Loucy (cell line): ENCODE measurements around the gene PDGFRB.

Source experiments
- H2AFZ ChIP-seq: fragments of 200-600 bp; sonication (generic); 2 replicates; pipeline ENCODE4 v1.6.0; 2016; ENCODE audit warnings: antibody characterized with exemption, mild to moderate bottlenecking, low read length, moderate library complexity
- H3F3A ChIP-seq: fragments of 200-600 bp; 2 replicates; pipeline ENCODE4 v1.6.0; 2016; ENCODE audit warnings: antibody characterized with exemption, low read depth, mild to moderate bottlenecking
- H3K27me3 ChIP-seq: fragments of 200-600 bp; sonication (generic); 2 replicates; pipeline ENCODE4 v1.6.1; 2014; ENCODE audit warnings: low read length, mild to moderate bottlenecking; ENCODE audit not compliant: insufficient read depth, poor library complexity, severe bottlenecking
- H3K36me3 ChIP-seq: fragments of 200-600 bp; sonication (generic); 2 replicates; pipeline ENCODE4 v1.6.1; 2016; ENCODE audit warnings: low read length; ENCODE audit not compliant: insufficient read depth
- H3K4me1 ChIP-seq: fragments of 200-600 bp; sonication (generic); 2 replicates; pipeline ENCODE4 v1.5.1; 2014; ENCODE audit warnings: low read length, mild to moderate bottlenecking; ENCODE audit not compliant: insufficient read depth, poor library complexity, severe bottlenecking
- H3K4me2 ChIP-seq: fragments of 200-600 bp; sonication (generic); 2 replicates; pipeline ENCODE4 v1.6.0; 2014; ENCODE audit warnings: antibody characterized with exemption, low read length, low read depth, mild to moderate bottlenecking; ENCODE audit not compliant: poor library complexity, severe bottlenecking
- H3K4me3 ChIP-seq: fragments of 200-600 bp; sonication (generic); 2 replicates; pipeline ENCODE4 v1.5.1; 2014; ENCODE audit warnings: low read length, mild to moderate bottlenecking, mixed read lengths; ENCODE audit not compliant: poor library complexity, severe bottlenecking
- H3K79me2 ChIP-seq: fragments of 200-600 bp; sonication (generic); 2 replicates; pipeline ENCODE4 v1.6.1; 2014; ENCODE audit warnings: low read length; ENCODE audit not compliant: insufficient read depth
- H3K9ac ChIP-seq: fragments of 200-600 bp; sonication (generic); 2 replicates; pipeline ENCODE4 v1.6.0; 2014; ENCODE audit warnings: mild to moderate bottlenecking, low read depth, low read length, moderate library complexity; ENCODE audit not compliant: poor library complexity, severe bottlenecking
- H3K9me2 ChIP-seq: fragments of 200-600 bp; sonication (generic); replicated peaks from 2 replicates; pipeline ENCODE4 v1.6.1; 2016; ENCODE audit warnings: low read depth, low read length, mixed read lengths
- H3K9me3 ChIP-seq: fragments of 200-600 bp; sonication (generic); 2 replicates; pipeline ENCODE4 v1.6.1; 2014; ENCODE audit warnings: mild to moderate bottlenecking, antibody characterized with exemption, low read length, low read depth; ENCODE audit not compliant: insufficient read depth
- H4K20me1 ChIP-seq: fragments of 200-600 bp; sonication (generic); 2 replicates; pipeline ENCODE4 v1.6.0; 2014; ENCODE audit warnings: antibody characterized with exemption, low read length, mild to moderate bottlenecking; ENCODE audit not compliant: insufficient read depth, poor library complexity, severe bottlenecking
- CTCF ChIP-seq: fragments of 200-600 bp; sonication (generic); conservative IDR thresholded peaks from 2 replicates; pipeline ENCODE4 v1.5.1; 2014; ENCODE audit warnings: mild to moderate bottlenecking, antibody characterized with exemption, low read length
- EZH2phosphoT487 ChIP-seq: fragments of 200-600 bp; IDR thresholded peaks from 2 replicates; pipeline ENCODE4 v1.6.1; 2018; ENCODE audit warnings: antibody characterized with exemption, mild to moderate bottlenecking, moderate library complexity, borderline replicate concordance

Gene PDGFRB

DNA sequence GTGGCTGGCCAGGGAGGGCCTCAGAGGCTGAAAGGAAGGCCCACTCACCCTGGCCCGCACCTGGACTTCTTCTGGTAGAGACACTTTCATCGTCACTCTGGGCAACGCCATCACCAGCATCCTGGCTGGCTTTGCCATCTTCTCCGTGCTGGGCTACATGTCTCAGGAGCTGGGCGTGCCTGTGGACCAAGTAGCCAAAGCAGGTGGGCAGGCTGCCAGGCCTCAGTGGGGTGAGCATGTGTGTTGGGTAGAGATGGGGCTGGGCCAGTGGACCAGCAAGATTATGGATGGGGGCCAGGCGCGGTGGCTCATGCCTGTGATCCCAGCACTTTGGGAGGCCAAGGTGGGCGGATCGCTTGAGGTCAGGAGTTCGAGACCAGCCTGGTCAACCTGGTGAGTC, 46.9 kb upstream of the PDGFRB start:
- Histone ChIP-seq H3K4me1 (peaks cover 10% of the 10 kb centered on the region), H3K4me2 (no peak overlapping the region), H2AFZ (no peak overlapping the region), H3F3A (no peaks in the 10 kb centered on the region), H3K9me2 (no peaks in the 10 kb centered on the region), H4K20me1 (no peaks in the 10 kb centered on the region), H3K9me3 (no peaks in the 10 kb centered on the region), H3K9ac (no peak overlapping the region), H3K36me3 (no peaks in the 10 kb centered on the region), H3K27me3 (no peaks in the 10 kb centered on the region), H3K79me2 (no peaks in the 10 kb centered on the region), H3K4me3 (no peak overlapping the region)
- TF ChIP-seq CTCF: no peak
- TF ChIP-seq EZH2phosphoT487: no peak

DNA sequence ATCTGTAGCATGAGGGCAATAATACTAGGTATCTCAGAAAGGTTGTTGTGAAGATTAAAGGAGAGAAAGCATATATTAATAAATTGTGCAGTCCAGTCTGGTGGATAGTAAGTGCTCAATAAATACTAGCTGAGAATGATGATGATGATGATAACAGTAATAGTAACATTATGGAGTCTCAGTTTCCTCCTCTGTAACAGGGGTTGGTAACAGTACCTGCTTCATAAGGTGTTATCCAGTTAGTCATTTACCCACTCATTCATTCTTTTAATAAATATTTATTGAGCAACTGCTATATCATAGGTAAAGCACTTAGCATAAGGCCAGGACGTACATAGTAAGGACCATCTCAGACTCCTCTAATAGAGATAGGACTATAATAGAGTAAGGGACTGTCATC, 41.8 kb upstream of the PDGFRB start:
- Histone ChIP-seq H3K9me3 (no peaks in the 10 kb centered on the region), H3K9me2 (no peaks in the 10 kb centered on the region), H3F3A (no peaks in the 10 kb centered on the region), H2AFZ (no peak overlapping the region), H3K4me1 (no peaks in the 10 kb centered on the region), H4K20me1 (no peaks in the 10 kb centered on the region), H3K4me3 (no peak overlapping the region), H3K4me2 (no peak overlapping the region), H3K36me3 (no peaks in the 10 kb centered on the region), H3K27me3 (no peaks in the 10 kb centered on the region), H3K9ac (no peak overlapping the region), H3K79me2 (no peaks in the 10 kb centered on the region)
- TF ChIP-seq CTCF (no peak), EZH2phosphoT487 (no peak)

GRCh38 chr5:150196986-150197385, 41.3 kb upstream of the PDGFRB start:
- Histone ChIP-seq H2AFZ (no peak overlapping the region), H3K4me2 (no peak overlapping the region), H3K9ac (no peak overlapping the region), H4K20me1 (no peaks in the 10 kb centered on the region), H3K36me3 (no peaks in the 10 kb centered on the region), H3F3A (no peaks in the 10 kb centered on the region), H3K9me3 (no peaks in the 10 kb centered on the region), H3K9me2 (no peaks in the 10 kb centered on the region), H3K27me3 (no peaks in the 10 kb centered on the region), H3K4me1 (no peaks in the 10 kb centered on the region), H3K79me2 (no peaks in the 10 kb centered on the region), H3K4me3 (no peak overlapping the region)
- TF ChIP-seq EZH2phosphoT487: no peak
- TF ChIP-seq CTCF: no peak
